HG02678 (cell line): Measurements from ENCODE around the gene TMEM91.
"Not testable (repeated sequence)": the region's sequence is repeated elsewhere in the genome, so short reads cannot be mapped to it uniquely, and the experiment has no call there.

Experiments
- ATAC-seq: cut with Tn5 transposase; IDR thresholded peaks from one replicate; pipeline ENCODE4 v1.9.1; 2021; ENCODE audit warnings: mild to moderate bottlenecking, moderate library complexity; ENCODE audit not compliant: unreplicated experiment

TMEM91 gene

DNA sequence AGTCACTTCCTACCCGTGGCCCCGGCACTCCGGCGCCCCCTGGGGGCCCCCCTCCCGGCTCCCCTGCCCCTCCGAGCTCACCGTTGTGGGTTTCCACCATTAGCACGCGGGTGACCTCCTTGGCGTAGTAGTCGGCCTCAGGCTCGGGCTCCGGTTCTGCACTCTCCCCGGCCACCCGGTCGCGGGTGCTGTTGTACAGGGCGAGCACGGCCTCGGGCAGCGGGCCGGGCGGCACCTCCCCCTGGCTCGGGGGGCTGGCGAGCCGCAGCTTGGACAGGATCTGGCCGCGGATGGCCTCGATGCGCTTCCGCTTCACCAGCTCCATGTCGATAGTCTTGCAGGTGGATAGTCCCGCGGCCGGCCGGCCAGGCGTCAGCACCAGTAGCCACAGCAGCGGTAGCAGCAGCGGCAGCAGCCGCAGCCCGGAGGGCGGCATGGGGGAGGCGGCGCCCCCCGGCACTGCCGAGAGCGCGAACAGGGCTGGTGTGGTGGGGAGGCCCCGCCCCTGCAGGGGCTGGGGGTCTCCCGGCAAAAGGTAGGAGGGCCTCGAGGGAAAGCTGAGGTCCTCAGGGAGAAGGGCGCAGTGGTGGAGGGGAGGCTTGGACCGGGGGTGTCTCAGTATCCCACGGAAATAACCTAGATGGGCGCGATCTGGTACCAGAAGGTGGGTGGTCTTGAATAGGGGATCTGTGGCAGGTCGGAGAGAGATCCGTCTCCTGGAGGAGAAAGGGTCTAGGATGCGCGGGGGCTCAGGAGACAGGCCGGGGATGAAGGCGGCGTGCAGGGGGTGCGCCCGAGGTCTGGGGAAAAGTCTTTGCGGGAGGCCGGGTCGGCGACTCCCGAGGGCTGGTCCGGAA is 23.5 kb upstream of the TMEM91 start:
- ATAC-seq, result no peak

DNA sequence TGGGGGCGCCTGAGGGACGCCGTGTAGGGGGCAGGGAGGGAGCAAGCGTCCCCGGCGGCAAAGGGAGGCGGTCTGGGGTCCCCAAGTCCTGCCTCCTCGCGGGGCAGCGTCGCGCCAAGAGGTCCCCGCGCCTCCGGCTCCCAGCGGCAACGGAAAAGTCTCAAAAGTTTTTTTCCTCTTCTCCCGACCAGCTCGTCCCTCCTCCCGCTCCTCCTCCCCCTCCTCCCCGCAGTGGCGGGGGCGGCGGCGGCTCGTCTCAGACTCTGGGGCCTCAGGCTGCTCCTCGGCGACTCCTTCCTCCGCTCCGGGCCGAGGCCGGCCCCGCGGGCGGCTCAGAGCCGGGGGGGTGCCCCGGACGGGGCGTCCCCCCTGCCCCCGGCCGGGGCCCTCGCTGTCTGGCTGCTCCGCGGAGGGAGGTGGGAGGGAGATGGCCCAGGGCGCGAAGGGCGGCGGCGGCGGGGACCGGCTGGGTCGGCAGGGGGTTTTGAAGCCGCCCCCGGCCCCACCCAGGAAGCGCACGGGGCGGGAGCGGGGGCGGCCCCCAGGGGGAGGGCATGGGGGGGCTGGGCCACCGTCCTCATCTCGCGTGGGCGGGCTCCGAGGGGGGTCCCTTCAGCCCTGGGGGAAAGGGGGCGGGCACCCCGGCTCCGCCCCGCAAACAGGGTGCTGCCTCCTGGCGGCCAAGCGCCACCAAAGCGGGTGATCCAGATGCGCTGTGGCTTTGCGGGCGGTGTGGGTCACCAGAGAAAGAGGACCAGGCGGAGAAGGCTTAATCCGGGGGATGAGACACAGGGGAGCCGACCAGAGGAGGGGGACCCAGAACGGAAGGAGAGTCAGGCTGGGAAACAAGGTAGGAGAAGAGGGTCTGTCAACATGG is 22.6 kb upstream of the TMEM91 start, which contains the start of gene TGFB1:
TSS of gene TGFB1 (minus strand) at position 457 of the 877 bp plus-strand sequence. CDS start 878 bp downstream, outside the sequence.
- peak; percentile 47 for ATAC-seq

DNA sequence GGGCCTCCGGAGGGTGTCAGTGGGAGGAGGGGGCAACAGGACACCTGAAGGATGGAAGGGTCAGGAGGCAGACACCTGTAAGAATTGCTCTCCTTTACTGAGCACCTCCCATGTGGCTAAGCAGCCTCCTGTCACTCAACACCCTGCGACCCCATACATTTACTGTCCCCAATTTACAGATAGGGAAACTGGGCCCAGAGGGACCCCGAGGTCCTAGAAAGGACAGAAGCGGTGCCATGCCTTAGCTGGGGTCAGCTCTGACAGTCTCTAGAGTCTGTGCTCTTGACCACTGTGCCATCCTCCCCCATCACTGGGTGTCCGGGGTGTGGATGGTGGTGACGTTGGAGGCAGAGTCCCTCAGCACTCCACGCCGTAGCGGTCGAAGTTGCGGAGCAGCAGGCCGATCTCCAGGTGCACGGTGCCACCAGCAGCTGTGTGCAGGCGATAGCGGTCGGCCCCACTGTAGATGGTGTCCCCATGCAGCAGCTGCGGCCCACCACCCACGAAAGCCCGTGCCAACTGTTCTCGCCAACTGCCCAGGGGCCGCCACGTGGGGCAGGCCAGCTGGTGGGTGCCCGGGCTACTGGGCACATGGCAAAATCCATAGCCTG is 21.9 kb upstream of the TMEM91 start:
- ATAC-seq, result no peak

DNA sequence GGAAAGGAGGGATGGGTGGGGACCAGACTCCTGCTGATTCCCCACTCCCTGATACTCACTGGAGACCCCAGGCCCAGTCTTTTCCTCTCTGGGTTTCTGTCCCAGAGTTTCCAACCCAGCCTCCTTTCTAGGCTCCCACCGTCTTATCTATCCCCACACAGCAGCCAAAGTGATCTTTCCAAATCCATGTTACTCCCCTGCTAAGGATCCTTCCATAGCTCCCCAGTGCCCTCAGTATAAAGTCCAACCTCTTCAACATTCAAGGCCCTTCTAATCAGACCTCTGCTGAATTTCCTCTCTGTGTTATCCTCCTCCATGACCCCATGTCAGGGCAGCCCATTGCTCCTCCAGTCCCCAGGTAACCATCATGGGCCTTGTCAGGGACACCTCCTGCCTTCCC is 21.3 kb upstream of the TMEM91 start:
- no peak for ATAC-seq

DNA sequence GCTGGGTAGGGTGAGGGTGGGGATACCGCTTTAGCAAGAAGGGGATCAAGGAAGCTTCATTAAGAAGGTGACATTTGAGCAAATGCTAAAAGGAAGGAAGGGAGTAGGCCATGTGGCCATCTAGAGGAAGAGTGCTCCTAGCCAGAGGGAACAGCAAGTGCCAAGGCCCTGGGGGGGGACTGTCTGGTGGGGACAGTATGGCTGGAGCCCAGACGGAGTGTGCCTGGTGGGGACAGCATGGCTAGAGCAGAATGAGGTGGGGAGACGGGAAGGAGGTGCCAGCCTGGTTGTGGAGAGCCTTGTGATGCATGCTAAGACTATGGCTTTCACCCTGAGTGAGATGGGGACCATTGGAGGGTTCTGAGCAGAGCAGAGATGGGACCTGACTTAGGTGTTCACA is 20.5 kb upstream of the TMEM91 start:
- no peak for ATAC-seq

DNA sequence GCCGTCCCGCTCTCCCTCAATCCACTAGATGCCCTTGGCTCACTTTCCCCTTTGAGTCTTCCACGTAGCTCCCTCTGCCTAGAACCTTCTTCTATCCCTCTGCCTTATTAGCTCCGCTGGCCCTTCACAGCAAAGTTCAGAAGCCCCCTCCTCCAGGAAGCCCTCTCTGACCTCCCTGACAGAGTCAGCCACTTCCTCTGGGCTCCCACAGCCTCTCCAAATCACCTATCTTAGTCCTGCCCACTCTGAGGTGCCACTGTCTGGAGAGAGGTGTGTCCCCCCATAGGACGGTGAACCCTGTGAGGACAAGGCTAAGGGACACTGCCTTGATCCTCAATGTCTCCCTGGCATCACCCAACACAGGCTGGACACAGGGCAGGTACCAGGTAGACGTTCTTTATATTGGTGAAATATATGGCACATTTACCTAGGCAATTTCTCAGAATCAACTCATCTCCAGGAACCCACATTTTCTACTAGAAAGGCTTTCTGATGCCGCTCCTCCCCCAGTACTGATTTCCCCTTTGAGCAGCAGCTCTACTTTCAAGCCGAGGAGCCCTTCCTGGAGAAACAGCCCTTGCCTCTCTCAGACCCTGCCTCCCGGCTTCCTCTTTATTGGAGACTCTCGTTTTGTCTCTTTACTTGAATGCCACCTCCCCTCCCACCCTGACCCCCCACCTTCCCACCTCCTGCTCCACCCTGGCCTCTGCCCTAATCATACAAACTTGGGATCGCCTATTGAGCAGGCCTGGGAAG is 19.2 kb upstream of the TMEM91 start:
- no peak for ATAC-seq

DNA sequence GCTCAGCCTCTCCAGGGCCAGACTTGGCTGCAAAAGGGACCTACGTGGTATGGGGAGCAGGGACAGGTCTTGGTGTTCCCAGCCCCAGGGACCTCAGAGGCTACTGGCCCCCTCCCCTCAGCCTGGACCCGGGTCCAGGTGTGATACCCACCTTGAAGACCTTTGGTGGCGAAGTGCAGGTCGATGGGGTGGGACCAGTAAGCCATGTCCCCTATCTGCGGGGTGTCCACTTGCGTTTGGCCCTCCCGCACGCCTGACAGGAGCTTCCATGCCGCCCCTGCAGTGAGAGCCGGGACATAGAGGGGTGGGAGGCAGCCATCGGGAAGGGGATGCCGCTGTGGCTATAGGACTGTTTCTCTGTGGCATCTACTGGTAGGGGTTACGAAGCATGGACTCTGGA is 18.6 kb upstream of the TMEM91 start:
- ATAC-seq, result no peak

DNA sequence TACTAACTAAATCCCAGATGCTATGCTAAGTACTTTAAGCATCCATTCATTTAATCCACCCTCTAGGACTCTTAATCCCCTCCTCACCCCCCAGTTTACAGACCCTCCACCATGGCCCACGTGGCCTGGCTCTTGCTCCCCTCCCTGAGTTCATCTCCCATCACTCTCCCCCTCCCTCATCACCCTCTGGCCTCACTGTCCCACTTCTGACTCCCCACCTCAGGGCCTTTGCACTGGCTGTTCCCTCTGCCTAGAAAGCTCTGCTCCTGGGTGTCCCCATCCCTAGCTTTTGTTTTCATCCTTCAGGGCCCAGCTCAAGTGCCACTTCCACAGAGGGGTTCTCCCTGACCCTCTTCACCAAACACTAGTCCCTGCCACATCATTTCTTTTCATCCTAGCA is 16.6 kb upstream of the TMEM91 start:
- no peak for ATAC-seq

DNA sequence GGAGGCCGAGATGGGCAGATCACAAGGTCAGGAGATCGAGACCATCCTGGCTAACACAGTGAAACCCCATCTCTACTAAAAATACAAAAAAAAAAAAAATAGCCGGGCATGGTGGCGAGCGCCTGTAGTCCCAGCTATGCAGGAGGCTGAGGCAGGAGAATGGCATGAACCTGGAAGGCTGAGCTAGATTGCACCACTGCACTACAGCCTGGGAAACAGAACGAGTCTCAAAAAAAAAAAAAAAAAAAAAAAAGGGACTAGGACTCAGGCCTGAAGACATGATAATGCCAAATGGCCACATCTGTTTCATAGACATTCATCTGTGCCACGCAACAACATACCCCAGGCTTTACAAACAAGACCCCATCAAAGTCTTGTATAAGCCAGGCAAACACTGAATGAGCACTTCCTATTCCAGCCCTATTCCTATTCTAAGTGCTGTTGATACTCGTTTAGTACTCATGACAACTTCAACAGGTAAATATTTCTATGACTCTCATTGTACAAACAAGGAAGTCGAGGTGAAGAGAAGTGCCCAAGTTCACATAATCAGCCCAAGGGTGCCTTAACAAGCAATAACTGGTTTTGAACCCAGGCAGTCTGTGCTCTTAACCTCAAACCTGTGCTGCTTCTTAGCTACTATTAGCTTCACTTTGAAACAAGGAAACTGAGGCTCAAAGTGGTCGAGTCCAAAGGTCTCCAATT is 14.0 kb upstream of the TMEM91 start:
- ATAC-seq, result no peak

DNA sequence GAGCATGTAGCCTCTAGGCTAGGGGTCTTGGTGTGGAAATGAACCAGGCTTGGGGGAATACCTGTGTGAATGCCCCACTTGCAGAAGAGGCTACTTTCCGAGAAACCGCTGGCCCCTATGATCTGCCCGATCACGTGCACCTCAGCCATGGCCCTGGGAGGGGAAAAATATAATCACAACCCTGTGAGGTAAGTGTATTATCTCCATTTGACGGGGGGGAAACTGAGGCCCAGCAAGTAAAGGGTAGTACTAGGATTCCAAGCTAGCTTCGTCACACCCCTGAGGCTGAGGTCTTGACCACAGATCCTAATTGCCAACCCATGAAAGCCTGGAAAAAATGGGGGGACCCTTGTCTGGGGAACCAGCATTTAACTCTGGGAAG is 13.0 kb upstream of the TMEM91 start:
- no peak for ATAC-seq

DNA sequence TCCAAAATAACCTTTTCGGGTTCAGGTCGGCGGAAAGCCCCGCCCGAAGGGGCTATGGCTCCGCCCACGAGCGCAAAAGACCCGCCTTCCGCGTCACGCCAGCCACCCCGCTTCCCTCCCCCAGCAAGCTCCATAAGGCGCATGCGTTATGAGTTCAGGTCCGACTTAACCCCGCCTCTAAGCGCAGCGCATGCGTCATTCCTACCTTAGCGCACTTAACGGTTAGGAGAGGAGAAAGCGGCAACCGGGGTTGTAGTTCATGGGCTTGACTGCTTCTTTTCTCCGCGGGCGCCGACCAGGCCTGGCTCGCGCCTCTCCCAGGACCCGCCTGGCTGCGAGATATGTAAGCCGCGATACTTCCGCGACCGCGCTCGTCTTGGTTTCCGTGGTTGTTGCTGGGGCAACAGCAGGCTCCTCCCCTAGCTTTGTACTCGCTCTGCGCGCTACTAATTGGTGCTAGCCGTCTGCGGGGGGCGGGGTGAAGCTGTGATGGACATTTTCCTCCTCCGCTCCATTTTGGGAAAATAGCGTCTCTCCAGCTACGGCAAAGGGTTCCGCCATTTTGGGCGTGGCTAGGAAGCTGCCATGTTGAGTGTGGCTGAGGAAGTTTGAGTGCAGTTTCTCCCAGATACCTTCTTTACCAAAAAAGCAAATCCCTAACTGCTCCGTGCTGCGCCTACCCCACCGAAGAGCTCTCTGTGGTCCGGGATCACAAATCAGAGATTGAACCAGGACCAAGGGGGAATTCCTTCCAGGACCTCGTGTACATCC is 12.4 kb upstream of the TMEM91 start, which contains the start of gene B9D2:
TSS of gene B9D2 (minus strand) at position 397 of the 771 bp plus-strand sequence. CDS start 630 bp downstream, outside the sequence.
- ATAC-seq, result peak; percentile 88

DNA sequence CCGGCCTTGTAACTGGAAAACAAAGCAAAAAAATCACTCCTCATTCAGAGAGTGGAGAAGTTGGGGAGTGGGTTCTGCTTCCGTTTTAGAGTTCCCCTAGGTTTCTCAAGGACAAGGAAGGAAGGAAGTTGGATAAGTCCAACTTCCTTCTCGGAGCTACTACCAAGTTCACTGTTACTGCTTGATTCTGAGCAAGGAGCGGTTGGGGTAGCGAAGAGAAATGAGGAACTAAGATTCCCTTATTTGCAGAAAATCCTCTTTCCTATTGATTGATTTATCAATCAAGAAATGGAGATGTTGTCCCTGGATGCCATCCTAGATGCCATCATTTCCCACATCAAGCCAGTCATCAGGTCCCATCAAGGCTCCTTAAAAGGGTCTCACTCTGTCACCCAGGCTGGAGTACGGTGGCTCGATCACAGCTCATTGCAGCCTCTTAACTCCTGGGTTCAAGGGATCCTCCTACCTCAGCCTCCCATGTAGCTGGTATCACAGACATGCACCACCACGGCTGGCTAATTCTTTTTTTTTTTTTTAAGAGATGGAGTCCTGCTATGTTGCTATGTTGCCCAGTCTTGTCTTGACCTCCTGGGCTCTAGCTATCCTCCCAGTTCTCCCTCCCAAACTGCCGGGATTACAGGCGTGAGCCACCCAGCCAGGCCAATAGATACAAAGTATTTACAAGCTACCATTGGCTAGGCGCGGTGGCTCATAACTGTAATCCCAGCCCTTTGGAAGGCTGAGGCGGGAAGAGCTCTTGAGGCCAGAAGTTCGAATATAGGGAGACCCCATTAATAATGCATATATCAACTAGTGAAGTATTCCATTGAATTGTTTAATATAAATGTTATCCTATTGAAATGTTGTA is 11.6 kb upstream of the TMEM91 start:
- ATAC-seq, result no peak

DNA sequence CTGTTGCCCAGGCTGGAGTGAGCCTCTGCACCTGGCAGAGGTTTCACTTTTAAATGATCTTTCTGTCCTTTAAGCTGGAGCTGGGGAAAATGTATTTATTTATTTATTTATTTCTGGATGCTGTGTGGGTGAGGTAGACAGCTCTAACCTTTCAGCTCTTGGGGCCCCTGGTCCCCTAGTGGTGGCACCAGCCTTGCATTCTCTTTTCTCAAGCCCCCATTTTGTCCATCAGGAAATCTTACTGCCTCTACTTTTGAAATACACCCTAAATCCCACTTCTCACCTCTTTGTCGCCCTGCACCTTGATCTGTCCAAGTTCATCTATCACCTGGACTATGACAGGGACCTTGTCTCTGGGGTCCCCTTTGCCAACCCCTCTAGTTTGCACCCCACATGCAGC is 10.2 kb upstream of the TMEM91 start:
- no peak for ATAC-seq

DNA sequence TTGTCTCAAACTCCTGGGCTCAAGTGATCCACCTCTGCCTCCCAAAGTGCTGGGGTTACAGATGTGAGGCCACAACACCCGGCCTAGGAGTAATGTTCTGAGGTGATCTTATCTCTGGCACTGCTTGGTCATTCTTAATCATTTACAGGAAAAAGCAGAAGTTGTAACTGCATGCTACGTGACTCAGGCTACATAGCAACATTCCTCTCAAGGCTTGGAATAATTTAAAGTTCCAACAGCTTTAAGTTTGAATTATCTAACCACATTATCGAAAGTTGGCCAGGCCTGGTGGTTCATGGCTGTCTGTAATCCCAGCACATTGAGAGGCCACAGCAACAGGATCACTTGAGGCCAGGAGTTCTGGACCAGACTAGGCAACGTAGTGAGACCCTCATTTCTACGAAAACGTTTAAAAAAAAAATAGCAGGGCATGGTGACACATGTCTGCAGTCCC is 8.5 kb upstream of the TMEM91 start:
- peak; percentile 26 for ATAC-seq

DNA sequence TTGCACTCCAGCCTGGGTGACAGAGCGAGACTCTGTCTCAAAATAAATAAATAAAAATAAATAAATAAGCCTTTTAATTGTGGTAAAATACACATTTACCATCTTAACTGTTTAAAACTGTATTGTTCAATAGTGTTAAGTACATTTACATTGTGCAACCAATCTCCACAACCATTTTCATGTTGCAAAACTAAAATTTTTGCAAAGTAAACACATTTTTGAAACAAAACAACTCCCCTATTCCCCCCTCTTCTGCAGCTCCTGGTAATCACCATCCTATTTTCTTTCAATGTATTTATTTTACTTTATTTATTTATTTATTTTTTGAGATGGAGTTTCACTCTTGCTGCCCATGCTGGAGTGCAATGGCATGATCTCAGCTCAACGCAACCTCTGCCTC is 6.6 kb upstream of the TMEM91 start:
- ATAC-seq, result no peak

DNA sequence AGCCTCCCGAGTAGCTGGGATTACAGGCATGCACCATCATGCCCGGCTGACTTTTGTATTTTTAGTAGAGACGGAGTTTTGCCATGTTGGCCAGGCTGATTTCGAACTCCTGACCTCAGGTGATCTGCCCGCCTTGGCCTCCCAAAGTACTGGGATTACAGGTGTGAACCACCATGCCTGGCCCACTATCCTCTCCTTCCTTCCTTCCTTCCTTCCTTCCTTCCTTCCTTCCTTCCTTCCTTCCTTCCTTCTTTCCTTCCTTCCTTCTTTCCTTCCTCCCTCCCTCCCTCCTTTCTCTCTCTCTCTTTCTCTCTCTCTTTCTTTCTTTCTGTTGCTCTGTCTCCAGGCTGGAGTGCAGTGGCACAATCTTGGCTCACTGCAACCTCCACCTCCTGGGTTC is 5.2 kb upstream of the TMEM91 start:
- not testable (repeated sequence) for ATAC-seq

DNA sequence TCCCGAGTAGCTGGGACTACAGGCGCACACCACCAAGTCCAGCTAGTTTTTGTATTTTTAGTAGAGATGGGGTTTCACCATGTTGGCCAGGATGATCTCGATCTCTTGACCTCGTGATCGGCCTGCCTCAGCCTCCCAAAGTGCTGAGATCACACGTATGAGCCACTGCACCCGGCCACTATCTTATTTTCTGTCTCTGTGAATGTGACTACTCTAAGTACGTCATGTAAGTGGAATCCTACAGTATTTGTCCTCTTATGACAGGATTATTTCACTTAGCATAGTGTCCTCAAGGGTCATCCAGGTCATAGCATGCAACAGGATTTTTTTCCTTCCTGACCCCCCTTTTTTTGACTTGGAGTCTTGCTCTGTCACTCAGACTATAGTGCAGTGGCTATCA is 4.8 kb upstream of the TMEM91 start:
- ATAC-seq, result no peak

DNA sequence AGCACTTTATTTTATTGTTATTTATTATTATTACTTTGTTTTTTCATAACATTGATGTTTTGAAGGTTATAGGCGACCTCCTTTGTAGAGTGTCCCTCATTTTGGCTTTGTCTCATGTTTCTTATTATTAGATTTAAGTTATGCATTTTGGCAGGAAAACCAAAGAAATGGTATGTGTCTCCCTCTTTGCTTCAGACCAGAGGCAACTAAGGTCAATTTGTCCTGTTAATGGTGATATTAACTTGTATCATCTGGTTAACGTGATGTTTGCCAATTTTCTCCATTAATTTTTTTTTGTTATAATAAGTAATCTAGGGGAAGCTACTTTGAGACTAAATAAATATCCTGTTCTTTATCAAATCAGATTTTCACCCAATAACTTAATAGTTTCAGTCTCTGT is 3.8 kb upstream of the TMEM91 start:
- no peak for ATAC-seq
